ENCODE measurements around the gene IL3RA. TPM values are rescaled to one million over a fixed set of nuclear protein-coding genes. Genes with fewer than 3 reads are reported as not detected.
A peak's percentile ranks its signal among the peaks of the same experiment; 100 is the strongest.

IL3RA gene
- total RNA-seq, 1 donor, result 0.09 TPM

- no peak for TF ChIP-seq CTCF (IDR thresholded peaks at IDR 0.05; ENCODE audit: insufficient read depth, low read length)
- peak; percentile 36 for DNase-seq (ENCODE audit: low read depth)
- peak overlapping the region; percentile 79 for H3K4me3 ChIP-seq (ENCODE audit: low read depth, low read length)
Observed at GRCh38 chrX:1394731-1395501, 58.3 kb downstream of the IL3RA start.

- TF ChIP-seq CTCF (IDR thresholded peaks at IDR 0.05; ENCODE audit: insufficient read depth, low read length), result no peak
- no peak for DNase-seq (ENCODE audit: low read depth)
- H3K4me3 ChIP-seq (ENCODE audit: low read depth, low read length), result no peak overlapping the region
Observed at GRCh38 chrX:1395646-1396216, 59.1 kb downstream of the IL3RA start.

- no peak for TF ChIP-seq CTCF (IDR thresholded peaks at IDR 0.05; ENCODE audit: insufficient read depth, low read length)
- H3K4me3 ChIP-seq (ENCODE audit: low read depth, low read length), result no peak overlapping the region
Observed at GRCh38 chrX:1397001-1397400, 60.4 kb downstream of the IL3RA start.

GRCh38 chrX:1397441-1398270 lies 61.1 kb downstream of the IL3RA start:
- no peak overlapping the region for H3K4me3 ChIP-seq (ENCODE audit: low read depth, low read length)
- TF ChIP-seq CTCF (IDR thresholded peaks at IDR 0.05; ENCODE audit: insufficient read depth, low read length), result no peak
- no peak for DNase-seq (ENCODE audit: low read depth)

More at GRCh38 chrX:1397001-1397400, 60.4 kb downstream of the IL3RA start:
- DNase-seq (ENCODE audit: low read depth), result no peak

- no peak overlapping the region for H3K4me3 ChIP-seq (ENCODE audit: low read depth, low read length)
- no peak for TF ChIP-seq CTCF (IDR thresholded peaks at IDR 0.05; ENCODE audit: insufficient read depth, low read length)
- no peak for DNase-seq (ENCODE audit: low read depth)
Observed at GRCh38 chrX:1398431-1399340, 62.1 kb downstream of the IL3RA start.

GRCh38 chrX:1400049-1400448 lies 63.5 kb downstream of the IL3RA start:
- no peak for TF ChIP-seq CTCF (IDR thresholded peaks at IDR 0.05; ENCODE audit: insufficient read depth, low read length)
- H3K4me3 ChIP-seq (ENCODE audit: low read depth, low read length), result no peak overlapping the region
- no peak for DNase-seq (ENCODE audit: low read depth)
